DOHH2 (cell line): ENCODE measurements around the gene RNASET2.

Experiments
- H3F3A ChIP-seq: fragments of 200-600 bp; sonication (generic), shearing (Covaris generic); 2 replicates; pipeline ENCODE4 v1.6.0; 2016; ENCODE audit warnings: antibody characterized with exemption, mild to moderate bottlenecking; ENCODE audit not compliant: control insufficient read depth, insufficient read depth
- H3K27ac ChIP-seq: fragments of 200-600 bp; sonication (generic); 2 replicates; pipeline ENCODE4 v1.5.1; 2014; ENCODE audit warnings: low read depth, mild to moderate bottlenecking, low read length, moderate library complexity
- H3K27me3 ChIP-seq: fragments of 200-600 bp; sonication (generic); 2 replicates; pipeline ENCODE4 v1.6.1; 2014; ENCODE audit warnings: mild to moderate bottlenecking, low read length, mixed read lengths; ENCODE audit not compliant: control insufficient read depth
- H3K36me3 ChIP-seq: fragments of 200-600 bp; sonication (generic); 2 replicates; pipeline ENCODE4 v1.6.1; 2014; ENCODE audit warnings: mild to moderate bottlenecking, low read length, moderate library complexity, mixed read lengths; ENCODE audit not compliant: control insufficient read depth
- H3K4me1 ChIP-seq: fragments of 200-600 bp; sonication (generic); 2 replicates; pipeline ENCODE4 v1.6.1; 2014; ENCODE audit warnings: mild to moderate bottlenecking, low read length, mixed read lengths; ENCODE audit not compliant: control insufficient read depth
- H3K4me2 ChIP-seq: fragments of 200-600 bp; sonication (generic); 2 replicates; pipeline ENCODE4 v1.6.0; 2014; ENCODE audit warnings: mild to moderate bottlenecking, low read length, moderate library complexity
- H3K4me3 ChIP-seq: fragments of 200-600 bp; sonication (generic); 2 replicates; pipeline ENCODE4 v1.5.1; 2014; ENCODE audit warnings: mild to moderate bottlenecking, low read length, mixed read lengths
- H3K79me2 ChIP-seq: fragments of 200-600 bp; sonication (generic); 2 replicates; pipeline ENCODE4 v1.6.1; 2014; ENCODE audit warnings: mild to moderate bottlenecking, low read length, mixed read lengths; ENCODE audit not compliant: control insufficient read depth
- H3K9me2 ChIP-seq: fragments of 200-600 bp; sonication (generic); replicated peaks from 2 replicates; pipeline ENCODE4 v1.6.1; 2014; ENCODE audit warnings: mild to moderate bottlenecking, low read length, mixed read lengths; ENCODE audit not compliant: control insufficient read depth
- H3K9me3 ChIP-seq: fragments of 200-600 bp; sonication (generic); 2 replicates; pipeline ENCODE4 v1.6.1; 2014; ENCODE audit warnings: antibody characterized with exemption, low read length, mixed read lengths; ENCODE audit not compliant: control insufficient read depth, insufficient read depth
- H4K20me1 ChIP-seq: fragments of 200-600 bp; sonication (generic); 2 replicates; pipeline ENCODE4 v1.6.0; 2014; ENCODE audit warnings: low read depth, mild to moderate bottlenecking, antibody characterized with exemption, low read length, moderate library complexity; ENCODE audit not compliant: control insufficient read depth, insufficient read depth
- CTCF ChIP-seq: fragments of 200-600 bp; sonication (generic); IDR thresholded peaks from one replicate; pipeline ENCODE4 v1.5.1; 2014; ENCODE audit warnings: antibody characterized with exemption, mild to moderate bottlenecking, low read depth, low read length; ENCODE audit not compliant: poor library complexity, severe bottlenecking
- EZH2phosphoT487 ChIP-seq: fragments of 200-600 bp; sonication (generic); IDR thresholded peaks from 2 replicates; pipeline ENCODE4 v1.6.1; 2017; ENCODE audit warnings: borderline replicate concordance, mild to moderate bottlenecking, antibody characterized with exemption, low read length, moderate library complexity, mixed read lengths

The RNASET2 gene

GRCh38 chr6:166927935-166928643 lies 28.3 kb downstream of the RNASET2 start:
- peaks cover 40% of the 10 kb centered on the region for H3K36me3 ChIP-seq
- no peak overlapping the region for H3K4me3 ChIP-seq
- no peaks in the 10 kb centered on the region for H3K9me3 ChIP-seq
- H3K79me2 ChIP-seq, result no peaks in the 10 kb centered on the region
- 0 out of 2 replicates have a peak, but pooled peaks cover 4% of the 10 kb centered on the region for H4K20me1 ChIP-seq
- no peak overlapping the region for H3K4me2 ChIP-seq
- no peaks in the 10 kb centered on the region for H3K27me3 ChIP-seq
- H3F3A ChIP-seq, result no peaks in the 10 kb centered on the region
- no peak overlapping the region for H3K27ac ChIP-seq
- H3K4me1 ChIP-seq, result peaks cover 16% of the 10 kb centered on the region
- no peaks in the 10 kb centered on the region for H3K9me2 ChIP-seq
- TF ChIP-seq EZH2phosphoT487 (no peak), CTCF (no peak)

DNA sequence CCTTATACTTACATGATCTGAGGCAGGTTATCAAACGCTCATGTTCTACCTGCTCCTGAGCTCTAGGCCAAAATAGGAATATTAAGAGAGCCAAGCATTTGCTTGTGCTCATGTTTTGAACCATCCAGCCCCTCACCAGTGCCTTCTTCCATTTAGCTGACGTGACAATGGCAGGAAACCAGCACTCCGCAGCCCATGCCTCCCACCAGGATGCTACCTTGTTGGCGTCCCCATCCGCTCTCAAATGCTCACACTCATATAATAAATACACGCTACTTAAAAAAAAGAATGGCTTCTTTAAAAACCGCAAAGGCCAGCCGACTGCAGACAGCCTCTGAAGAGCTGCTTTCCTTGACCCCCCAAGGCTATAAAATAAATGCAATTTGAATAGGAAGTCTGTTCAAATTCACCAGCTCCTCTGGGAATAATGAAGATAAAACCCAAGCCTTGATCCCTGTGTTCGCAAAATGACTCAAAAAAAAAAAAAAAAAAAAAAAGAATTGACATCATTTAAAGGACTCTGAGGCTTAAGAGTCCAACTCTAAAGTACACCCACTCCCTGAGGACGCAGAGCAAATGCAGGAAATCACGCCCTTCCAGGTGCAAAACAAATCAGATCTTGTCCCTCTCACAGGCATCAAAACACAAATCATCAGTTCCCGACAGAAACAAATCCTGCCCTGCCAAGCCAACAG lies 29.0 kb downstream of the RNASET2 start:
- Histone ChIP-seq H3K4me3 (no peak overlapping the region), H3K4me2 (no peak overlapping the region), H3K27me3 (no peaks in the 10 kb centered on the region), H3K9me2 (no peaks in the 10 kb centered on the region), H3K27ac (no peak overlapping the region), H3K79me2 (no peaks in the 10 kb centered on the region), H3K4me1 (peaks cover 16% of the 10 kb centered on the region), H3F3A (no peaks in the 10 kb centered on the region), H4K20me1 (0 out of 2 replicates have a peak, but pooled peaks cover 4% of the 10 kb centered on the region), H3K36me3 (peaks cover 38% of the 10 kb centered on the region), H3K9me3 (no peaks in the 10 kb centered on the region)
- TF ChIP-seq EZH2phosphoT487 (no peak), CTCF (no peak)

DNA sequence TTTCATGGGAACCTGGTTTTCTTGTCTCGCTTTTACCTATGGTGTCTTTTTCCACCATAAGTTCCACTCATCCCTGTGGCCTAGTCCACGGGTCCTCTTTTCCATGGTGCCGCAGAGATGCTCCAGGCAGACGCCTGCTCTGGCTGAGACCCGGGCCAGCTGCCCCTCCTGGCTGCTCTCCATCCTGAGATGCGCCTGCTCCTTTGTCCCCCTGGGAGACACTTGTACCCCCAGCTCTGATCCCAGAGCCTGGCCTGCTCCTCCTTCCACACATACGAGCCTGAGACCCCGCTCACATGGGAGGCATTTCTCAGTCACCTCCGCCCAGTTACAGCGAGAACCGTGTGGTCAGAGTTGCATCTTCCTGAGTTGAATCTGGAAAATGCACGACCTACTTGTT lies 29.6 kb downstream of the RNASET2 start:
- TF ChIP-seq EZH2phosphoT487 (no peak), CTCF (no peak)
- H3K9me3 ChIP-seq, result no peaks in the 10 kb centered on the region

More for the DNA sequence above, 29.6 kb downstream of the RNASET2 start:
- Histone ChIP-seq H3K36me3 (peaks cover 38% of the 10 kb centered on the region), H3K27me3 (no peaks in the 10 kb centered on the region), H3K4me3 (no peak overlapping the region), H3K4me1 (peaks cover 16% of the 10 kb centered on the region), H3K9me2 (no peaks in the 10 kb centered on the region), H3K27ac (no peak overlapping the region), H3K4me2 (no peak overlapping the region), H3K79me2 (no peaks in the 10 kb centered on the region), H4K20me1 (0 out of 2 replicates have a peak, but pooled peaks cover 4% of the 10 kb centered on the region), H3F3A (no peaks in the 10 kb centered on the region)
